RWPE2 (cell line): ENCODE data around the gene TPCN2.

ENCODE experiments used
- ATAC-seq: fragments of 200-7000 bp; cut with Tn5 transposase; 3 replicates; pipeline ENCODE4 v1.9.1; 2021; ENCODE audit warnings: low read depth
- DNase-seq: peaks from one replicate; pipeline ENCODE4 v3.0.0-alpha.2; 2020; ENCODE audit warnings: low spot score
- H3K27ac ChIP-seq: fragments of 450-650 bp; 2 replicates; pipeline ENCODE4 v1.5.1; 2017; ENCODE audit warnings: mild to moderate bottlenecking; ENCODE audit not compliant: poor library complexity, severe bottlenecking
- H3K27me3 ChIP-seq: fragments of 250-450 bp; sonication (Bioruptor Pico); 2 replicates; pipeline ENCODE4 v1.5.1; 2021; ENCODE audit warnings: mild to moderate bottlenecking, moderate library complexity; ENCODE audit not compliant: insufficient read depth, poor library complexity, severe bottlenecking
- H3K36me3 ChIP-seq: fragments of 250-450 bp; sonication (Bioruptor Pico); 2 replicates; pipeline ENCODE4 v1.5.1; 2020; ENCODE audit warnings: low read depth, mild to moderate bottlenecking, moderate library complexity
- H3K4me1 ChIP-seq: fragments of 250-450 bp; sonication (Bioruptor Pico); 2 replicates; pipeline ENCODE4 v1.5.1; 2021; ENCODE audit warnings: mild to moderate bottlenecking, moderate library complexity; ENCODE audit not compliant: insufficient read depth, poor library complexity, severe bottlenecking
- H3K4me3 ChIP-seq: fragments of 250-450 bp; sonication (Bioruptor Pico); 2 replicates; pipeline ENCODE4 v1.5.1; 2021; ENCODE audit warnings: mild to moderate bottlenecking, moderate library complexity; ENCODE audit not compliant: severe bottlenecking
- H3K9me3 ChIP-seq: fragments of 250-450 bp; sonication (Bioruptor Pico); 2 replicates; pipeline ENCODE4 v1.5.1; 2021; ENCODE audit warnings: mild to moderate bottlenecking, moderate library complexity; ENCODE audit not compliant: severe bottlenecking
- CTCF ChIP-seq: fragments of 450-650 bp; IDR thresholded peaks from one replicate; pipeline ENCODE4 v1.5.1; 2017; ENCODE audit warnings: mild to moderate bottlenecking, moderate library complexity; ENCODE audit not compliant: poor library complexity, severe bottlenecking

The TPCN2 gene

GRCh38 chr11:69173925-69174581 is 125.3 kb downstream of the TPCN2 start:
- no peak for TF ChIP-seq CTCF
- ATAC-seq, result peak; percentile 83
- no peak overlapping the region for H3K4me3 ChIP-seq
- no peak for DNase-seq
- no peaks in the 10 kb centered on the region for H3K27me3 ChIP-seq
- peak overlapping the region; percentile 72 for H3K27ac ChIP-seq
- no peaks in the 10 kb centered on the region for H3K9me3 ChIP-seq
- H3K4me1 ChIP-seq, result peaks cover 8% of the 10 kb centered on the region
- no peaks in the 10 kb centered on the region for H3K36me3 ChIP-seq

- H3K4me1 ChIP-seq, result peaks cover 8% of the 10 kb centered on the region
- ATAC-seq, result no peak
- no peak for DNase-seq
- no peak overlapping the region for H3K4me3 ChIP-seq
- no peaks in the 10 kb centered on the region for H3K27me3 ChIP-seq
- no peak for TF ChIP-seq CTCF
- no peaks in the 10 kb centered on the region for H3K9me3 ChIP-seq
- peak overlapping the region; percentile 72 for H3K27ac ChIP-seq
- H3K36me3 ChIP-seq, result no peaks in the 10 kb centered on the region
Measured at GRCh38 chr11:69174841-69175240, 126.1 kb downstream of the TPCN2 start.

GRCh38 chr11:69178819-69179482 is 130.2 kb downstream of the TPCN2 start:
- no peak for TF ChIP-seq CTCF
- Histone ChIP-seq H3K27me3 (no peaks in the 10 kb centered on the region), H3K27ac (no peak overlapping the region), H3K4me3 (no peak overlapping the region), H3K4me1 (peaks cover 8% of the 10 kb centered on the region), H3K36me3 (no peaks in the 10 kb centered on the region), H3K9me3 (no peaks in the 10 kb centered on the region)
- no peak for ATAC-seq
- no peak for DNase-seq

GRCh38 chr11:69180226-69180625 is 131.5 kb downstream of the TPCN2 start:
- Histone ChIP-seq H3K27ac (no peak overlapping the region), H3K9me3 (no peaks in the 10 kb centered on the region), H3K36me3 (no peaks in the 10 kb centered on the region), H3K4me3 (no peak overlapping the region), H3K27me3 (no peaks in the 10 kb centered on the region), H3K4me1 (no peaks in the 10 kb centered on the region)
- no peak for ATAC-seq
- TF ChIP-seq CTCF, result no peak
- no peak for DNase-seq

- no peak overlapping the region for H3K4me3 ChIP-seq
- no peaks in the 10 kb centered on the region for H3K9me3 ChIP-seq
- no peak for TF ChIP-seq CTCF
- H3K4me1 ChIP-seq, result no peaks in the 10 kb centered on the region
- DNase-seq (no peak), ATAC-seq (no peak)
- no peaks in the 10 kb centered on the region for H3K36me3 ChIP-seq
- H3K27ac ChIP-seq, result no peak overlapping the region
- H3K27me3 ChIP-seq, result no peaks in the 10 kb centered on the region
Measured at GRCh38 chr11:69180726-69181125, 132.0 kb downstream of the TPCN2 start.
